Transverse colon (tissue), 4 donors: ENCODE measurements around the gene HOXA6. TPM values are rescaled to one million over a fixed set of nuclear protein-coding genes. Genes with fewer than 3 reads are reported as not detected.

ENCODE experiments used
- DNase-seq: peaks from one replicate; pipeline ENCODE4 v3.0.0-alpha.2; 2019
- H3K27ac ChIP-seq, 4 donors: fragments of 200-600 bp; sonication (generic); 2 replicates each; pipeline ENCODE4 v1.5.1; 2016 to 2018; ENCODE audit warnings: inconsistent platforms in 4 of 4
- H3K27me3 ChIP-seq: fragments of 200-600 bp; sonication (generic); 2 replicates; pipeline ENCODE4 v1.5.1; 2017; ENCODE audit warnings: inconsistent platforms
- H3K36me3 ChIP-seq, 4 donors: fragments of 200-600 bp; sonication (generic); 2 replicates each; pipeline ENCODE4 v1.5.1; 2017 to 2019; ENCODE audit warnings: inconsistent platforms in 4 of 4
- H3K4me1 ChIP-seq, 4 donors: fragments of 200-600 bp; sonication (generic); 2 replicates each; pipeline ENCODE4 v1.5.1; 2017 to 2020; ENCODE audit warnings: inconsistent platforms in 4 of 4
- H3K4me3 ChIP-seq, 4 donors: fragments of 200-600 bp; sonication (generic); 1 replicate in 1 of 4; 2 replicates in 3 of 4; pipeline versions ENCODE4 v1.5.1 to v1.6.1; 2017 to 2019; ENCODE audit warnings: inconsistent platforms in 4 of 4
- H3K9me3 ChIP-seq, 2 donors: fragments of 200-600 bp; sonication (generic); 2 replicates each; pipeline ENCODE4 v1.5.1; 2017 to 2019; ENCODE audit warnings: inconsistent platforms in 2 of 2
- EP300 ChIP-seq: sonication (generic); formaldehyde crosslinking; IDR thresholded peaks from one replicate; pipeline ENCODE4 v1.6.1; 2017; ENCODE audit warnings: antibody characterized with exemption, low read depth
- POLR2A ChIP-seq: fragments of 450-650 bp; IDR thresholded peaks from one replicate; pipeline ENCODE4 v1.6.1; 2016; ENCODE audit warnings: antibody characterized with exemption, mild to moderate bottlenecking, moderate library complexity
- POLR2AphosphoS5 ChIP-seq, 3 donors: sonication (generic); formaldehyde crosslinking; IDR thresholded peaks; one replicate each; pipeline ENCODE4 v1.6.1; 2016; ENCODE audit warnings: antibody characterized with exemption in 3 of 3
- WGBS, 2 donors: methylation state at CpG; one replicate each; pipeline ENCODE4 v1.1.5; 2018; ENCODE audit warnings: low coverage in 1 of 2; 5-methylcytosine and 5-hydroxymethylcytosine counted together
- in situ Hi-C, 4 donors: fragments of 200-750 bp; cut with MboI; loops; one replicate each; pipeline versions ENCODE4 v1.15.0 to v1.15.1; 2017; ENCODE audit warnings: low sequenced_read_pairs in 3 of 4, low pct_ligation_motif_present in 1 of 4, low pct_unique_long_range_greater_than_20kb in 1 of 4
- intact Hi-C: fragments of 100-400 bp; cut with DNase I; formaldehyde crosslinking; loops from one replicate; pipeline ENCODE4 v1.15.1; 2023; ENCODE audit warnings: low total_unique reads
- total RNA-seq, 4 donors: library from RNA; depleted of rRNA; stranded (reverse); fragments of >200 nt; gene quantifications; one replicate each; pipeline ENCODE4 v1.1.0, GENCODE V29; 2016
- TF ChIP-seq, protein P1 (sequence below), 5 experiments: fragments of 200-600 bp in 3 of 5; fragments of 450-650 bp in 2 of 5; sonication (generic) in 3 of 5; IDR thresholded peaks; 1 replicate in 2 of 5; 2 replicates in 3 of 5; pipeline ENCODE4 v1.5.1; 2016 to 2017; ENCODE audit warnings: antibody characterized with exemption in 5 of 5, inconsistent platforms in 3 of 5, mild to moderate bottlenecking in 2 of 5, moderate library complexity in 1 of 5

HOXA6 gene
- total RNA-seq, 4 donors from 2014 or later, result 12.9 to 27.8 (median 17.3) TPM

DNA sequence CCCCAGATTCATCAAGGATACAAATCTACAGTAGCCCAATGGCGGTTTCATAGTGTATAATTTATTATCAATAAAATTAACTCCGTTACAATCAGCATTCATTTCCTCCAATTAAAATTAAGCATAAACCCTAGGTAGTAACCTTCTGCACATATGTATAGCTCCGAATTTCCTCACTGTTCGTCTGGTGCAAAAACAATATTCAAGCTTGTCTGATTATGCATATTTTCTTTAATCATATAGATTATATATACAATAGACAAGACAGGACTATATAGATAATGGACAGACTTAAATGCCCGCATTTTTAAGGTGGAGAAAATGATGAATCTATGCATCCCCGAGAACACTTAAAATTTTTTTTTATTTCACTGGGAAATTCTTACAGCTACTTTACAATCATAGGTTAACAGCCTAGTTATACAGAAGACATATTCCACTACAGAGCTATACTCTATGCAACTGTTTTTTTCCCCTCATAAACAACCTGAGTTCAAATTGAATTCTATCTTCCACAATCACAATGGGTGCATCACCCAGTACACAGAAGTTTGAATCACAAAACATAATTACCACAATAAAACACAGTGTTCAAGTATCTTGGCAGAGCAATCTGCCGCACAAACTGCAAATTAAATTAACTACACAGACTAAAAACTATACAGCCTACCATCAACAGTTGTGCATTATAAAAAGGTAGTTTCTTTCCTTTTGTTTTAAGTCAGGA lies 15.2 kb upstream of the HOXA6 start:
- H3K36me3 ChIP-seq, result no peaks in the 10 kb centered on the region
- peak; percentile 10 for DNase-seq
- intact Hi-C loops, result loop anchor here (10.0 kb wide), 1 partner anchor 1308 kb away; no protein-coding TSS in a partner anchor
- H3K27me3 ChIP-seq, result peaks cover 26% of the 10 kb centered on the region
- H3K4me3 ChIP-seq, result peak overlapping the region in 3 of 4 donors; percentile 58 to 67 (median 62)
- WGBS, 2 donors, result 18 to 26% methylated on average over 6 to 7 of the region's 7 CpGs
- in situ Hi-C loops, result loop anchor here in 3 of 4 donors (25.0 kb wide), 3 partner anchors 800 to 1300 kb away; no protein-coding TSS in a partner anchor
- peak overlapping the region; percentile 95 to 99 (median 98) for H3K27ac ChIP-seq
- TF ChIP-seq, protein P1, sequence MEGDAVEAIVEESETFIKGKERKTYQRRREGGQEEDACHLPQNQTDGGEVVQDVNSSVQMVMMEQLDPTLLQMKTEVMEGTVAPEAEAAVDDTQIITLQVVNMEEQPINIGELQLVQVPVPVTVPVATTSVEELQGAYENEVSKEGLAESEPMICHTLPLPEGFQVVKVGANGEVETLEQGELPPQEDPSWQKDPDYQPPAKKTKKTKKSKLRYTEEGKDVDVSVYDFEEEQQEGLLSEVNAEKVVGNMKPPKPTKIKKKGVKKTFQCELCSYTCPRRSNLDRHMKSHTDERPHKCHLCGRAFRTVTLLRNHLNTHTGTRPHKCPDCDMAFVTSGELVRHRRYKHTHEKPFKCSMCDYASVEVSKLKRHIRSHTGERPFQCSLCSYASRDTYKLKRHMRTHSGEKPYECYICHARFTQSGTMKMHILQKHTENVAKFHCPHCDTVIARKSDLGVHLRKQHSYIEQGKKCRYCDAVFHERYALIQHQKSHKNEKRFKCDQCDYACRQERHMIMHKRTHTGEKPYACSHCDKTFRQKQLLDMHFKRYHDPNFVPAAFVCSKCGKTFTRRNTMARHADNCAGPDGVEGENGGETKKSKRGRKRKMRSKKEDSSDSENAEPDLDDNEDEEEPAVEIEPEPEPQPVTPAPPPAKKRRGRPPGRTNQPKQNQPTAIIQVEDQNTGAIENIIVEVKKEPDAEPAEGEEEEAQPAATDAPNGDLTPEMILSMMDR (IDR thresholded peaks at IDR 0.05), result no peak
- TF ChIP-seq POLR2AphosphoS5 (IDR thresholded peaks at IDR 0.05), result peak in 2 of 3 donors; percentile 42 to 56
- no peak for TF ChIP-seq POLR2A
- H3K9me3 ChIP-seq, result no peaks in the 10 kb centered on the region
- peaks cover 4 to 34% (median 21%) of the 10 kb centered on the region in 4 donors for H3K4me1 ChIP-seq

DNA sequence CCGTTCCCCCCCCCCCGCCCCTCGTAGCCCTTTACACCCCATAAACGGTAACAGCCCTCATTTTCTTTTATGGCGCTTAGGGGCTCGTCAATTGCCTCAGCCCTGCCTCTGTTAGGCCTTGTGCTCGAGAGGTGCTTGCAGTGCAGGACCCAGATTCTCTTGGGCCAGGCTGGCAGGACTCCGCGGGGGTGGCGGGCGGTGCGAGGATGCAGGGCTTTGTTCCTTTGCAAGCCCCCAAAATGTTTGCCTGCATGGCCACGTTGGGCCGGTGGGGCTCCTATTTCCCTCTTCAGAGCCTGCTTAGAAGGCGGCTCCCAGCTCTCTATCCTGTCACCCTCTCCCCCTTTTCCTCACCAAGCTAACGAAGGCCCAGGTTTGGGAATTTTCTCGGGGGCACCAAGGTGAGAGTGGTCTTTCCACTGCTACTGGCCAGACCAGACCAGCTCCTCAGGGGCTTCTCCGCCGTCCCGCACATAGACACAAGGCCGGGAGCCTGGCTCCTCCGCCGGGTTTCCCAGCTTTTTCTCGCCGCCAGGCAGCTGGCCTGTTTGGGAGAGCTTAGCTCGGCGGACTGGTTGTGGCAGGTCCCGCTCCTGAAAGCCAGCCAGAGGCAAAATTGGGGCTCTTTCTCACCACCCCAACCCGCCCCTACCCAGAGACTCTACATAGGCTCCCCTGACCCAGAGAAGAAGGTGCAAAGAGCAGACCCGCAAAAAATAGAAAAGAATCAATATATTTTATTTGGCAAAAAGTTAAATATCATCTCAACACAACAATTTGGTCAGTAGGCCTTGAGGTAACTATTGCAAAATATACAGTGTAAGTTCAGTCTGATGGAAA lies 14.4 kb upstream of the HOXA6 start:
- intact Hi-C loops, result loop anchor here (2.0 to 10.0 kb wide), 2 partner anchors 793 to 1307 kb away; no protein-coding TSS in a partner anchor
- peaks cover 4 to 33% (median 19%) of the 10 kb centered on the region in 4 donors for H3K4me1 ChIP-seq
- DNase-seq, result peak; percentile 67

DNA sequence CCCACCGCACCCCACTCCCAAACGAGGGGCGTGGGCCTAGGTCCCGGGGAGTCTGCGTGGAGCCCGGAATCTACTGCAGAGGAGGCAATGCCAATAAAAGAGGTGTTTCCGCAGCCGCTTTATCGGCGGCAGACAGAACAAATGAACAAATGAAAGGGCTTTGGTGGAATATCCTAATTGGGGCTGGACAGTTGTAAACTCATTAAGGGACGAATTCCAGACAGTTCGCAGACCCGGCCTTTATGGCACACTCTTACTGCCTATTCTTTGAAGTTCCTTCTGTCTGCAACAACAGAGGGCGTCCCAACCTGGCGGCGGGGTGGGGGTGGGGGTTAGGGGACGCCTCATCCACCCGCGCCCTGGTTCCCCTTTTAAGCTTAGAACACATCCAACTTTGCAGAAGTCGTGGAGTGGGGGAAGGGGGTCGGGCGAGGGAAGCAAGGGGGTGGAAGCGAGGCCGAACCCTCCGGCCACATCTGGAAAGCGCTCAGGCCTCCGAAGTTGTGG lies 13.7 kb upstream of the HOXA6 start:
- intact Hi-C loops, result loop anchor here (2.0 to 10.0 kb wide), 2 partner anchors 792 to 1306 kb away; no protein-coding TSS in a partner anchor
- Histone ChIP-seq H3K9me3 (no peaks in the 10 kb centered on the region), H3K27me3 (peaks cover 17% of the 10 kb centered on the region), H3K4me3 (peak overlapping the region in 3 of 4 donors; percentile 38 to 62 (median 58)), H3K36me3 (no peaks in the 10 kb centered on the region), H3K27ac (peak overlapping the region; percentile 95 to 99 (median 98)), H3K4me1 (peaks cover 4 to 35% (median 19%) of the 10 kb centered on the region in 4 donors)
- in situ Hi-C loops, result loop anchor here in 3 of 4 donors (25.0 kb wide), 3 partner anchors 799 to 1299 kb away; no protein-coding TSS in a partner anchor
- peak; percentile 66 for DNase-seq
- WGBS, 2 donors, result 3 to 4% methylated on average over 4 to 26 of the region's 27 CpGs
- no peak for TF ChIP-seq POLR2A
- TF ChIP-seq, protein P1 (IDR thresholded peaks at IDR 0.05), result peak in 2 of 5 experiments; percentile 13 to 22

More for the DNA sequence above, 14.4 kb upstream of the HOXA6 start:
- WGBS, 2 donors, result 22% methylated on average over 29 of the region's 30 CpGs; no CpG with 5 or more reads in 1 of the 2 donors
- H3K27ac ChIP-seq, result peak overlapping the region; percentile 95 to 99 (median 98)
- H3K36me3 ChIP-seq, result no peaks in the 10 kb centered on the region
- H3K27me3 ChIP-seq, result peaks cover 21% of the 10 kb centered on the region
- no peaks in the 10 kb centered on the region for H3K9me3 ChIP-seq
- peak; percentile 57 to 74 (median 59) for TF ChIP-seq POLR2AphosphoS5 (IDR thresholded peaks at IDR 0.05)
- no peak for TF ChIP-seq EP300
- TF ChIP-seq POLR2A, result peak; percentile 58
- TF ChIP-seq, protein P1 (IDR thresholded peaks at IDR 0.05), result peak in 1 of 5 experiments; percentile 17
- in situ Hi-C loops, result loop anchor here in 3 of 4 donors (25.0 kb wide), 3 partner anchors 800 to 1300 kb away; no protein-coding TSS in a partner anchor
- peak overlapping the region in 3 of 4 donors; percentile 58 to 67 (median 62) for H3K4me3 ChIP-seq
